ENCODE measurements around the gene GMDS. TPM values are rescaled to one million over a fixed set of nuclear protein-coding genes. Genes with fewer than 3 reads are reported as not detected.
A peak's percentile ranks its signal among the peaks of the same experiment; 100 is the strongest.

The GMDS gene
- total and polyA plus RNA-seq, 2 experiments from 2014 or later: 30.1 to 36.5 TPM

- no peak overlapping the region for H2AFZ ChIP-seq
- H3K4me1 ChIP-seq (ENCODE audit: insufficient read depth): peaks cover 13% of the 10 kb centered on the region; the same call in 1 of the 2 replicates
- no peak overlapping the region for H3K4me3 ChIP-seq
- no peaks in the 10 kb centered on the region for H3K79me2 ChIP-seq (replicated peaks; ENCODE audit: insufficient read depth)
- no peaks in the 10 kb centered on the region for H3K27me3 Mint-ChIP-seq (ENCODE audit: insufficient read depth, low read depth, poor library complexity)
- H3K27me3 ChIP-seq (ENCODE audit: insufficient read depth): no peaks in the 10 kb centered on the region
- H3K9me2 ChIP-seq (ENCODE audit: insufficient read depth): no peaks in the 10 kb centered on the region
- no peaks in the 10 kb centered on the region for H4K20me1 ChIP-seq (replicated peaks; ENCODE audit: insufficient read depth)
- no peak overlapping the region for H3K27ac Mint-ChIP-seq
- H3K36me3 ChIP-seq (ENCODE audit: insufficient read depth): no peaks in the 10 kb centered on the region
- no peak overlapping the region for H3K27ac ChIP-seq (ENCODE audit: low read depth)
- H3F3A ChIP-seq (replicated peaks; ENCODE audit: low read depth): no peaks in the 10 kb centered on the region
- no peak for DNase-seq (ENCODE audit: low spot score)
- peaks cover 15% of the 10 kb centered on the region; the same call in 2 of the 3 replicates for H3K4me1 Mint-ChIP-seq
- H3K36me3 Mint-ChIP-seq (ENCODE audit: low read depth): no peaks in the 10 kb centered on the region
- TF ChIP-seq EZH2 (IDR thresholded peaks at IDR 0.05; ENCODE audit: low read depth, unreplicated experiment): no peak
- no peak for TF ChIP-seq ZNF114 (CRISPR knock-in tag; IDR thresholded peaks at IDR 0.05)
- no peak for TF ChIP-seq ZNF331 (CRISPR knock-in tag; IDR thresholded peaks at IDR 0.05; ENCODE audit: low read depth)
- TF ChIP-seq REST (IDR thresholded peaks at IDR 0.05; ENCODE audit: unreplicated experiment): peak; percentile 24
- TF ChIP-seq JUNB (IDR thresholded peaks at IDR 0.05; ENCODE audit: unreplicated experiment): no peak
- TF ChIP-seq NANOG (IDR thresholded peaks at IDR 0.05; ENCODE audit: borderline replicate concordance): no peak
- no peak for TF ChIP-seq CTCF (conservative IDR thresholded peaks at IDR 0.05; ENCODE audit: low read depth in 2 of 2)
- TF ChIP-seq POLR2AphosphoS5 (IDR thresholded peaks at IDR 0.05; ENCODE audit: low read depth): no peak
- H3K4me3 Mint-ChIP-seq: no peak overlapping the region
- H3K9me3 Mint-ChIP-seq: no peaks in the 10 kb centered on the region
- no peak overlapping the region for H3K4me2 ChIP-seq
- ATAC-seq: no peak
Measured at GRCh38 chr6:1687402-1687801, 558.0 kb downstream of the GMDS start.

- Mint-ChIP-seq H3K27ac (peak overlapping the region; percentile 48; the same call in 1 of the 2 replicates), H3K9me3 (no peaks in the 10 kb centered on the region), H3K27me3 (ENCODE audit: insufficient read depth, low read depth, poor library complexity) (no peaks in the 10 kb centered on the region), H3K4me3 (no peak overlapping the region), H3K36me3 (ENCODE audit: low read depth) (no peaks in the 10 kb centered on the region), H3K4me1 (peaks cover 15% of the 10 kb centered on the region; the same call in 2 of the 3 replicates)
- no peaks in the 10 kb centered on the region for H3K79me2 ChIP-seq (replicated peaks; ENCODE audit: insufficient read depth)
- ATAC-seq: peak; percentile 43
- no peak overlapping the region for H3K4me3 ChIP-seq
- DNase-seq (ENCODE audit: low spot score): peak; percentile 32
- H3K36me3 ChIP-seq (ENCODE audit: insufficient read depth): no peaks in the 10 kb centered on the region
- no peaks in the 10 kb centered on the region for H3K27me3 ChIP-seq (ENCODE audit: insufficient read depth)
- H3K27ac ChIP-seq (ENCODE audit: low read depth): no peak overlapping the region
- no peak overlapping the region for H3K4me2 ChIP-seq
- peaks cover 13% of the 10 kb centered on the region; the same call in 1 of the 2 replicates for H3K4me1 ChIP-seq (ENCODE audit: insufficient read depth)
- H3K9me2 ChIP-seq (ENCODE audit: insufficient read depth): no peaks in the 10 kb centered on the region
- TF ChIP-seq EZH2phosphoT487 (IDR thresholded peaks at IDR 0.05; ENCODE audit: unreplicated experiment): no peak
- TF ChIP-seq CTCF (conservative IDR thresholded peaks at IDR 0.05; ENCODE audit: low read depth in 2 of 2): peak in 1 of 2 experiments; percentile 41; a peak in 3 of 4 replicates
- H4K20me1 ChIP-seq (replicated peaks; ENCODE audit: insufficient read depth): no peaks in the 10 kb centered on the region
- no peak overlapping the region for H2AFZ ChIP-seq
- no peaks in the 10 kb centered on the region for H3F3A ChIP-seq (replicated peaks; ENCODE audit: low read depth)
Measured at GRCh38 chr6:1686117-1687098, 559.0 kb downstream of the GMDS start.
